Thoracic aorta (tissue), 2 donors: ENCODE results near the gene ARHGEF26. TPM values are rescaled to one million over a fixed set of nuclear protein-coding genes. Genes with fewer than 3 reads are reported as not detected.

Experiments
- ATAC-seq: fragments of 150-250 bp; one replicate; pipeline ENCODE4 v1.8.0; 2017; ENCODE audit warnings: low read depth; ENCODE audit not compliant: insufficient number of reproducible peaks, low FRiP score
- DNase-seq: peaks from one replicate; pipeline ENCODE4 v3.0.0-alpha.2; 2020; ENCODE audit warnings: low spot score
- H3K27ac ChIP-seq, 2 donors: fragments of 200-600 bp; sonication (generic); 1 replicate in 1 of 2; 2 replicates in 1 of 2; pipeline ENCODE4 v1.5.1; 2016; ENCODE audit warnings: mild to moderate bottlenecking in 2 of 2, moderate library complexity in 2 of 2
- H3K27me3 ChIP-seq: fragments of 200-600 bp; sonication (generic); replicated peaks from 2 replicates; pipeline ENCODE4 v1.6.0; 2016; ENCODE audit warnings: mild to moderate bottlenecking; ENCODE audit not compliant: insufficient read depth
- H3K36me3 ChIP-seq: fragments of 200-600 bp; sonication (generic); one replicate; pipeline ENCODE4 v1.5.1; 2016
- H3K4me1 ChIP-seq, 2 donors: fragments of 200-600 bp; sonication (generic); 1 replicate in 1 of 2; 2 replicates in 1 of 2; pipeline versions ENCODE4 v1.5.1 to v1.6.0; 2016; ENCODE audit warnings: low read depth in 2 of 2, mild to moderate bottlenecking in 1 of 2; ENCODE audit not compliant: control insufficient read depth in 1 of 2
- H3K4me3 ChIP-seq: fragments of 200-600 bp; sonication (generic); 2 replicates; pipeline ENCODE4 v1.5.1; 2016; ENCODE audit warnings: mild to moderate bottlenecking
- H3K9me3 ChIP-seq: fragments of 200-600 bp; sonication (generic); 2 replicates; pipeline ENCODE4 v1.5.1; 2016
- CTCF ChIP-seq: fragments of 200-600 bp; sonication (generic); IDR thresholded peaks from one replicate; pipeline ENCODE4 v1.5.1; 2019; ENCODE audit warnings: antibody characterized with exemption
- total RNA-seq, 2 donors: library from RNA; depleted of rRNA; stranded (reverse); fragments of >200 nt; gene quantifications; one replicate each; pipeline versions ENCODE4 v1.1.0 to v1.2.3, GENCODE V29; 2016

Gene ARHGEF26
- total RNA-seq, 2 donors from 2014 or later = 88.0 to 96.4 TPM

GRCh38 chr3:154210986-154211385 is 89.8 kb downstream of the ARHGEF26 start:
- Histone ChIP-seq H3K27ac (no peak overlapping the region), H3K4me3 (no peak overlapping the region), H3K36me3 (peaks cover 5% of the 10 kb centered on the region), H3K4me1 (no peaks in the 10 kb centered on the region), H3K9me3 (no peaks in the 10 kb centered on the region), H3K27me3 (no peaks in the 10 kb centered on the region)
- DNase-seq (no peak), ATAC-seq (no peak)
- no peak for TF ChIP-seq CTCF

GRCh38 chr3:154214306-154214705 is 93.1 kb downstream of the ARHGEF26 start:
- no peak for ATAC-seq
- Histone ChIP-seq H3K4me3 (no peak overlapping the region), H3K27me3 (no peaks in the 10 kb centered on the region), H3K4me1 (no peaks in the 10 kb centered on the region), H3K27ac (no peak overlapping the region), H3K9me3 (no peaks in the 10 kb centered on the region), H3K36me3 (peaks cover 17% of the 10 kb centered on the region)
- TF ChIP-seq CTCF = no peak
- no peak for DNase-seq

- DNase-seq = no peak
- no peak for ATAC-seq
- TF ChIP-seq CTCF = no peak
- no peaks in the 10 kb centered on the region for H3K9me3 ChIP-seq
- H3K4me3 ChIP-seq = no peak overlapping the region
- H3K36me3 ChIP-seq = peaks cover 15% of the 10 kb centered on the region
- H3K27me3 ChIP-seq = no peaks in the 10 kb centered on the region
- no peak overlapping the region for H3K27ac ChIP-seq
- H3K4me1 ChIP-seq = no peaks in the 10 kb centered on the region
Measured at GRCh38 chr3:154217671-154218070, 96.5 kb downstream of the ARHGEF26 start.

GRCh38 chr3:154218728-154219127 is 97.5 kb downstream of the ARHGEF26 start:
- peaks cover 0 to 4% of the 10 kb centered on the region in 2 donors for H3K4me1 ChIP-seq
- no peak overlapping the region for H3K4me3 ChIP-seq
- H3K27me3 ChIP-seq = no peaks in the 10 kb centered on the region
- ATAC-seq (no peak), DNase-seq (no peak)
- no peak for TF ChIP-seq CTCF
- no peaks in the 10 kb centered on the region for H3K9me3 ChIP-seq
- H3K27ac ChIP-seq = no peak overlapping the region
- peaks cover 15% of the 10 kb centered on the region for H3K36me3 ChIP-seq

GRCh38 chr3:154220462-154220861 is 99.3 kb downstream of the ARHGEF26 start:
- Histone ChIP-seq H3K27me3 (no peaks in the 10 kb centered on the region), H3K27ac (no peak overlapping the region), H3K36me3 (peaks cover 15% of the 10 kb centered on the region), H3K4me3 (no peak overlapping the region), H3K9me3 (no peaks in the 10 kb centered on the region), H3K4me1 (peaks cover 15 to 19% of the 10 kb centered on the region in 2 donors)
- ATAC-seq = no peak
- DNase-seq = no peak
- TF ChIP-seq CTCF = no peak
